NB4 (cell line): ENCODE measurements around the gene AGBL4.

ENCODE experiments used
- CTCF ChIP-seq: IDR thresholded peaks from one replicate; pipeline ENCODE4 v1.5.1; 2012; ENCODE audit warnings: low read depth, low read length
- MAX ChIP-seq: IDR thresholded peaks from 2 replicates; pipeline ENCODE4 v1.6.1; 2011; ENCODE audit warnings: low read depth, low read length
- POLR2A ChIP-seq: IDR thresholded peaks from 2 replicates; pipeline ENCODE4 v1.6.1; 2011; ENCODE audit warnings: mild to moderate bottlenecking; ENCODE audit not compliant: insufficient read length; ENCODE audit errors: extremely low read depth

- TF ChIP-seq CTCF (no peak), MAX (no peak), POLR2A (no peak)
Measured at GRCh38 chr1:48552903-48553606, 1470.7 kb downstream of the AGBL4 start.
